Transverse colon (tissue), 3 donors: ENCODE results near the gene MATN1.

ENCODE experiments used
- POLR2A ChIP-seq: fragments of 450-650 bp; IDR thresholded peaks from one replicate; pipeline ENCODE4 v1.6.1; 2016; ENCODE audit warnings: antibody characterized with exemption, mild to moderate bottlenecking, moderate library complexity
- TF ChIP-seq, protein P1 (sequence below), 5 experiments: fragments of 200-600 bp in 3 of 5; fragments of 450-650 bp in 2 of 5; sonication (generic) in 3 of 5; IDR thresholded peaks; 1 replicate in 2 of 5; 2 replicates in 3 of 5; pipeline ENCODE4 v1.5.1; 2016 to 2017; ENCODE audit warnings: antibody characterized with exemption in 5 of 5, inconsistent platforms in 3 of 5, mild to moderate bottlenecking in 2 of 5, moderate library complexity in 1 of 5

DNA sequence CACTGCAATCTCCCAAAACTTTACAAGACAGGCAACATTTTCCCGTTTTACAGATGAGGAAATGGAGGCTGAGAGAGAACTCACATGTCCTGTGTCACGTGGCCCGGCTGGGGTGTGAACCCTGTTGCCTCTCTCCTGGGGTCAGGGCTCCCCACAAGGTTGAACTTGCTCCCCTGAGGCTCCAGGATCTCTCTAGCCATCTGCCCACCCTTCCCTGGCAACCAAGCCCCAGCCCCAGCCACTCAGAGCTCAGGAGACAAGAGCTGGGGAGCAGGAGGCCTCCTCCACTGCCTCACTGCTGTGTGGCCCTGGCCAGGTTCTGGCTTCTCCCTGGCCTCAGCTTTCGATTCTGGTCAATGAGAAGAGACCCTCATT lies 22.4 kb upstream of the MATN1 start:
- TF ChIP-seq, protein P1, sequence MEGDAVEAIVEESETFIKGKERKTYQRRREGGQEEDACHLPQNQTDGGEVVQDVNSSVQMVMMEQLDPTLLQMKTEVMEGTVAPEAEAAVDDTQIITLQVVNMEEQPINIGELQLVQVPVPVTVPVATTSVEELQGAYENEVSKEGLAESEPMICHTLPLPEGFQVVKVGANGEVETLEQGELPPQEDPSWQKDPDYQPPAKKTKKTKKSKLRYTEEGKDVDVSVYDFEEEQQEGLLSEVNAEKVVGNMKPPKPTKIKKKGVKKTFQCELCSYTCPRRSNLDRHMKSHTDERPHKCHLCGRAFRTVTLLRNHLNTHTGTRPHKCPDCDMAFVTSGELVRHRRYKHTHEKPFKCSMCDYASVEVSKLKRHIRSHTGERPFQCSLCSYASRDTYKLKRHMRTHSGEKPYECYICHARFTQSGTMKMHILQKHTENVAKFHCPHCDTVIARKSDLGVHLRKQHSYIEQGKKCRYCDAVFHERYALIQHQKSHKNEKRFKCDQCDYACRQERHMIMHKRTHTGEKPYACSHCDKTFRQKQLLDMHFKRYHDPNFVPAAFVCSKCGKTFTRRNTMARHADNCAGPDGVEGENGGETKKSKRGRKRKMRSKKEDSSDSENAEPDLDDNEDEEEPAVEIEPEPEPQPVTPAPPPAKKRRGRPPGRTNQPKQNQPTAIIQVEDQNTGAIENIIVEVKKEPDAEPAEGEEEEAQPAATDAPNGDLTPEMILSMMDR (IDR thresholded peaks at IDR 0.05) = no peak
- no peak for TF ChIP-seq POLR2A
